ENCODE results near the gene ETS1. TPM values are rescaled to one million over a fixed set of nuclear protein-coding genes. Genes with fewer than 3 reads are reported as not detected.

The ETS1 gene
- total RNA-seq, 1 experiment from 2014 or later, result 66.4 TPM

DNA sequence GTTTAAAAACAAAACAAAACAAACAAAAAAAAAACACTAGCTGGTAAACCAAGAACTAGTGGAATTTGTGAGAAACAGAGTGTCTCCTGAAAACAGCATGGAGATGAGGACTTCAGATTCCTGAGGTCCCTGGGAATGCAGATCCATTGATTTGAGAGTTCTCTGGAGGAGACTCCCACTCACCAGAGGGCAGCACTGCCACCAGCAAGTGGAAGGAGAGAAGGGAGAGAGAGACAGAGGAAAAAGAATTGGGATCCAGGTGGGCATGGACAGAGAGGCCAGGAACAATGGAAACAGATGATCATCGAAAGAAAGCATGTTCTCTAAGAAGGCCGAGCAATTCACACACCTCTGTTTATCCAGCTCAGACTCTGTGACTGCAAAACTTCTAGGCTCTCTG, 31.8 kb downstream of the ETS1 start:
- ChIA-PET POLR2A (interaction anchor here (0.7 kb wide), 1 partner anchor 8 kb away, joined by 6 read pairs; no protein-coding TSS in a partner anchor), CTCF (no interaction called here)
- no TSS peak for BruUV-seq (replicated peaks)
- no peak for DNase-seq (ENCODE audit: low read depth, low spot score)
- Histone ChIP-seq H3K9me3 (ENCODE audit: control insufficient read depth, insufficient read depth, low read depth, low read length) (no peaks in the 10 kb centered on the region), H3K4me1 (ENCODE audit: control insufficient read depth, insufficient read depth, low read length) (no peaks in the 10 kb centered on the region), H3K4me3 (ENCODE audit: low read depth in 2 of 2, low read length in 2 of 2) (no peak overlapping the region), H3K36me3 (ENCODE audit: control insufficient read depth, insufficient read depth, low read length) (no peaks in the 10 kb centered on the region), H3K27me3 (ENCODE audit: control insufficient read depth, insufficient read depth, low read length) (no peaks in the 10 kb centered on the region), H3K27ac (ENCODE audit: low read length) (no peak overlapping the region)
- intact Hi-C loops (cut with micrococcal nuclease; ENCODE audit: unreplicated experiment) (no loop called here), in situ Hi-C loops (cut with HindIII; ENCODE audit: low pct_unique_long_range_greater_than_20kb, low sequenced_read_pairs) (no loop called here)
- TF ChIP-seq SIN3A (IDR thresholded peaks at IDR 0.05; ENCODE audit: borderline replicate concordance, insufficient read depth, low read depth, low read length) (no peak), TCF7L2 (IDR thresholded peaks at IDR 0.05; ENCODE audit: low read depth, low read length) (no peak)
- TF ChIP-seq, protein P1, sequence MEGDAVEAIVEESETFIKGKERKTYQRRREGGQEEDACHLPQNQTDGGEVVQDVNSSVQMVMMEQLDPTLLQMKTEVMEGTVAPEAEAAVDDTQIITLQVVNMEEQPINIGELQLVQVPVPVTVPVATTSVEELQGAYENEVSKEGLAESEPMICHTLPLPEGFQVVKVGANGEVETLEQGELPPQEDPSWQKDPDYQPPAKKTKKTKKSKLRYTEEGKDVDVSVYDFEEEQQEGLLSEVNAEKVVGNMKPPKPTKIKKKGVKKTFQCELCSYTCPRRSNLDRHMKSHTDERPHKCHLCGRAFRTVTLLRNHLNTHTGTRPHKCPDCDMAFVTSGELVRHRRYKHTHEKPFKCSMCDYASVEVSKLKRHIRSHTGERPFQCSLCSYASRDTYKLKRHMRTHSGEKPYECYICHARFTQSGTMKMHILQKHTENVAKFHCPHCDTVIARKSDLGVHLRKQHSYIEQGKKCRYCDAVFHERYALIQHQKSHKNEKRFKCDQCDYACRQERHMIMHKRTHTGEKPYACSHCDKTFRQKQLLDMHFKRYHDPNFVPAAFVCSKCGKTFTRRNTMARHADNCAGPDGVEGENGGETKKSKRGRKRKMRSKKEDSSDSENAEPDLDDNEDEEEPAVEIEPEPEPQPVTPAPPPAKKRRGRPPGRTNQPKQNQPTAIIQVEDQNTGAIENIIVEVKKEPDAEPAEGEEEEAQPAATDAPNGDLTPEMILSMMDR (IDR thresholded peaks at IDR 0.05), result peak; percentile 65
- no peak; the same call in 1 of the 2 replicates for ATAC-seq

DNA sequence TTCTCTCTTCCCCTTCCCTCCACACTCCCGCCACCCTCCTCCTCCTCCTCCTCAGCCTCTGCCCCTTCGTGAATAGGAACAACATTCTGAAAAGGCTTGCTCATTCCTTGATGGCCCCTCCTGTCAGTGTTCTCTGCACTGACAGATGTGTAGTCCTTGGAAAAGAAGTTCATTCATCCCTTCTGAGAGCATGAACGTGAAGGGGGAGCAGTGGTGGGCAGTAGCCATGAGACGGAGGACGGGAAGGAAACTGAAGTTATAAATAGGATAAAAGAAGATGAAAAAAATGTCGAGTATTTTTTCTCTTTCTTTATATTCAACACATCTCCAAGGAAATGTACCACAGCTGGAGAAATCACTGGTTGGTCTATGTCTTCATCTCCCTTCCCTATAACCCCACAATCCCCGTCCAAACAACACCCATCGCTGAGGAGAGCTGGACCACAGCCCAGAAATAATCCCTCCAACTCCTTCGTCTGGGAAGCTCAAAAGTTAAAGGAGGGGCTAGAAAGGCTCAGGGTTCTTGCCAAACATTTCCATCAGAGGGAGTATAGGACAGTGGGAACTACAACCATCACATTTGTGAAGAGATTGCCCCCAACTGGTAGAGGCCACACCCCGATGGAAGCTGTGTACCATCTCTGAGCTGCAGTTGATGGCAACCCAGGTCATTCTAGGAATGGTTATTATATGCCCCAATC, 33.5 kb downstream of the ETS1 start:
- no TSS peak for BruUV-seq (replicated peaks)
- H3K36me3 ChIP-seq (ENCODE audit: control insufficient read depth, insufficient read depth, low read length), result no peaks in the 10 kb centered on the region
- intact Hi-C loops (cut with micrococcal nuclease; ENCODE audit: unreplicated experiment), result no loop called here
- no peaks in the 10 kb centered on the region for H3K27me3 ChIP-seq (ENCODE audit: control insufficient read depth, insufficient read depth, low read length)
- ChIA-PET CTCF (interaction anchor here (0.7 kb wide), 1 partner anchor 76 kb away, joined by 3 read pairs; no protein-coding TSS in a partner anchor), POLR2A (interaction anchor here (0.5 kb wide), 1 partner anchor 59 kb away, joined by 13 read pairs; no protein-coding TSS in a partner anchor)
- TF ChIP-seq, protein P1 (IDR thresholded peaks at IDR 0.05), result peak; percentile 23; the same call in 1 of the 2 replicates
- TF ChIP-seq, protein P2, sequence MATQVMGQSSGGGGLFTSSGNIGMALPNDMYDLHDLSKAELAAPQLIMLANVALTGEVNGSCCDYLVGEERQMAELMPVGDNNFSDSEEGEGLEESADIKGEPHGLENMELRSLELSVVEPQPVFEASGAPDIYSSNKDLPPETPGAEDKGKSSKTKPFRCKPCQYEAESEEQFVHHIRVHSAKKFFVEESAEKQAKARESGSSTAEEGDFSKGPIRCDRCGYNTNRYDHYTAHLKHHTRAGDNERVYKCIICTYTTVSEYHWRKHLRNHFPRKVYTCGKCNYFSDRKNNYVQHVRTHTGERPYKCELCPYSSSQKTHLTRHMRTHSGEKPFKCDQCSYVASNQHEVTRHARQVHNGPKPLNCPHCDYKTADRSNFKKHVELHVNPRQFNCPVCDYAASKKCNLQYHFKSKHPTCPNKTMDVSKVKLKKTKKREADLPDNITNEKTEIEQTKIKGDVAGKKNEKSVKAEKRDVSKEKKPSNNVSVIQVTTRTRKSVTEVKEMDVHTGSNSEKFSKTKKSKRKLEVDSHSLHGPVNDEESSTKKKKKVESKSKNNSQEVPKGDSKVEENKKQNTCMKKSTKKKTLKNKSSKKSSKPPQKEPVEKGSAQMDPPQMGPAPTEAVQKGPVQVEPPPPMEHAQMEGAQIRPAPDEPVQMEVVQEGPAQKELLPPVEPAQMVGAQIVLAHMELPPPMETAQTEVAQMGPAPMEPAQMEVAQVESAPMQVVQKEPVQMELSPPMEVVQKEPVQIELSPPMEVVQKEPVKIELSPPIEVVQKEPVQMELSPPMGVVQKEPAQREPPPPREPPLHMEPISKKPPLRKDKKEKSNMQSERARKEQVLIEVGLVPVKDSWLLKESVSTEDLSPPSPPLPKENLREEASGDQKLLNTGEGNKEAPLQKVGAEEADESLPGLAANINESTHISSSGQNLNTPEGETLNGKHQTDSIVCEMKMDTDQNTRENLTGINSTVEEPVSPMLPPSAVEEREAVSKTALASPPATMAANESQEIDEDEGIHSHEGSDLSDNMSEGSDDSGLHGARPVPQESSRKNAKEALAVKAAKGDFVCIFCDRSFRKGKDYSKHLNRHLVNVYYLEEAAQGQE (IDR thresholded peaks at IDR 0.05; ENCODE audit: insufficient read depth in 1 of 2, low read depth in 2 of 2, low read length in 1 of 2), result no peak
- no peak for DNase-seq (ENCODE audit: low read depth, low spot score)
- H3K4me1 ChIP-seq (ENCODE audit: control insufficient read depth, insufficient read depth, low read length), result no peaks in the 10 kb centered on the region
- no peaks in the 10 kb centered on the region for H3K9me3 ChIP-seq (ENCODE audit: control insufficient read depth, insufficient read depth, low read depth, low read length)
- in situ Hi-C loops (cut with HindIII; ENCODE audit: low pct_unique_long_range_greater_than_20kb, low sequenced_read_pairs), result no loop called here
- no peak overlapping the region for H3K27ac ChIP-seq (ENCODE audit: low read length)
- no peak overlapping the region for H3K4me3 ChIP-seq (ENCODE audit: low read depth in 2 of 2, low read length in 2 of 2)
- no peak for ATAC-seq
